ENCODE data around the gene HDGF.

DNA sequence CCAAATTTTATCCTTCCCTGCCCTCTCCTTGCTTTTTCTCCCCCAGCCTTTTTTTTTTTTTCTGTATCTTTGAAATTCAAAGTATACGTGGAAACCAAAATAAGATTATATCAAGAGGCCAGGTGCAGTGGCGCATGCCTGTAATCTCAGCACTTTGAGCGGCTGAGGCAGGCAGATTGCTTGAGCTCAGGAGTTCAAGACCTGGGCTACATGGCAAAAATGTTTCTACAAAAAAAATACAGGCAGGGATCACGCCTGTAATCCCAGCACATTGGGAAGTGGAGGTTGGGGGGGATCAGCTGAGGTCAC is 9.3 kb upstream of the HDGF start:
- TF ChIP-seq, protein P1, sequence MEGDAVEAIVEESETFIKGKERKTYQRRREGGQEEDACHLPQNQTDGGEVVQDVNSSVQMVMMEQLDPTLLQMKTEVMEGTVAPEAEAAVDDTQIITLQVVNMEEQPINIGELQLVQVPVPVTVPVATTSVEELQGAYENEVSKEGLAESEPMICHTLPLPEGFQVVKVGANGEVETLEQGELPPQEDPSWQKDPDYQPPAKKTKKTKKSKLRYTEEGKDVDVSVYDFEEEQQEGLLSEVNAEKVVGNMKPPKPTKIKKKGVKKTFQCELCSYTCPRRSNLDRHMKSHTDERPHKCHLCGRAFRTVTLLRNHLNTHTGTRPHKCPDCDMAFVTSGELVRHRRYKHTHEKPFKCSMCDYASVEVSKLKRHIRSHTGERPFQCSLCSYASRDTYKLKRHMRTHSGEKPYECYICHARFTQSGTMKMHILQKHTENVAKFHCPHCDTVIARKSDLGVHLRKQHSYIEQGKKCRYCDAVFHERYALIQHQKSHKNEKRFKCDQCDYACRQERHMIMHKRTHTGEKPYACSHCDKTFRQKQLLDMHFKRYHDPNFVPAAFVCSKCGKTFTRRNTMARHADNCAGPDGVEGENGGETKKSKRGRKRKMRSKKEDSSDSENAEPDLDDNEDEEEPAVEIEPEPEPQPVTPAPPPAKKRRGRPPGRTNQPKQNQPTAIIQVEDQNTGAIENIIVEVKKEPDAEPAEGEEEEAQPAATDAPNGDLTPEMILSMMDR (IDR thresholded peaks at IDR 0.05), result no peak
- TF ChIP-seq POLR2A (IDR thresholded peaks at IDR 0.05), result no peak

All from upper lobe of left lung (tissue), 4 donors.